ENCODE measurements around the gene RTN4R.
A peak's percentile ranks its signal among the peaks of the same experiment; 100 is the strongest.

The RTN4R gene

GRCh38 chr22:20211997-20212753 lies 55.9 kb downstream of the RTN4R start:
- DNase-seq: peak; percentile 84

GRCh38 chr22:20211409-20211996 lies 56.6 kb downstream of the RTN4R start:
- no peak for DNase-seq

- DNase-seq: no peak
These were observed 57.6 kb downstream of the RTN4R start for GRCh38 chr22:20210473-20211059.

GRCh38 chr22:20209761-20210250 lies 58.3 kb downstream of the RTN4R start:
- no peak for DNase-seq

GRCh38 chr22:20208713-20209310 lies 59.3 kb downstream of the RTN4R start:
- no peak for DNase-seq

GRCh38 chr22:20207277-20208025 lies 60.7 kb downstream of the RTN4R start:
- DNase-seq: no peak

GRCh38 chr22:20206709-20207215 lies 61.4 kb downstream of the RTN4R start:
- no peak for DNase-seq

- no peak for DNase-seq
These were observed 62.0 kb downstream of the RTN4R start for GRCh38 chr22:20205964-20206708.

- no peak for DNase-seq
These were observed 62.6 kb downstream of the RTN4R start for GRCh38 chr22:20205464-20205963.

GRCh38 chr22:20204806-20205205 lies 63.3 kb downstream of the RTN4R start:
- no peak for DNase-seq

GRCh38 chr22:20204311-20204710 lies 63.8 kb downstream of the RTN4R start:
- DNase-seq: no peak

GRCh38 chr22:20203552-20204201 lies 64.4 kb downstream of the RTN4R start:
- DNase-seq: no peak

GRCh38 chr22:20203142-20203551 lies 65.0 kb downstream of the RTN4R start:
- DNase-seq: no peak

- no peak for DNase-seq
These were observed 66.2 kb downstream of the RTN4R start for GRCh38 chr22:20201837-20202392.

- no peak for DNase-seq
These were observed 68.2 kb downstream of the RTN4R start for GRCh38 chr22:20199906-20200305.

- DNase-seq: no peak
These were observed 68.7 kb downstream of the RTN4R start for GRCh38 chr22:20199413-20199842.

- no peak for DNase-seq
These were observed 69.4 kb downstream of the RTN4R start for GRCh38 chr22:20198557-20199319.

GRCh38 chr22:20197407-20198030 lies 70.6 kb downstream of the RTN4R start:
- DNase-seq: no peak

- no peak for DNase-seq
These were observed 71.8 kb downstream of the RTN4R start for GRCh38 chr22:20196094-20196842.
